Heart left ventricle (tissue), 16 donors: ENCODE measurements around the gene ITGA11. TPM values are rescaled to one million over a fixed set of nuclear protein-coding genes. Genes with fewer than 3 reads are reported as not detected.

ENCODE experiments used
- ATAC-seq, 4 donors: fragments of 200-7000 bp; cut with Tn5 transposase; one replicate each; pipeline ENCODE4 v1.9.1; 2020 to 2022; ENCODE audit warnings: moderate library complexity in 4 of 4, mild to moderate bottlenecking in 3 of 4, moderate number of reproducible peaks in 1 of 4
- DNase-seq, 5 donors: peaks; one replicate each; pipeline ENCODE4 v3.0.0-alpha.2; 2020
- H3K27ac ChIP-seq, 12 donors: fragments of 200-600 bp; sonication (generic) in 4 of 12; one replicate each; pipeline versions ENCODE4 v1.5.0 to v1.8.0; 2016 to 2022; ENCODE audit warnings: mild to moderate bottlenecking in 2 of 12
- H3K27me3 ChIP-seq, 9 donors: fragments of 200-600 bp; sonication (generic) in 2 of 9; one replicate each; pipeline versions ENCODE4 v1.5.1 to v1.8.0; 2016 to 2022; ENCODE audit warnings: mild to moderate bottlenecking in 3 of 9
- H3K36me3 ChIP-seq, 9 donors: fragments of 200-600 bp; sonication (generic) in 2 of 9; one replicate each; pipeline versions ENCODE4 v1.5.0 to v1.8.0; 2018 to 2022; ENCODE audit warnings: mild to moderate bottlenecking in 2 of 9
- H3K4me1 ChIP-seq, 12 donors: fragments of 200-600 bp; sonication (generic) in 4 of 12; one replicate each; pipeline versions ENCODE4 v1.5.0 to v1.8.0; 2016 to 2022; ENCODE audit warnings: mild to moderate bottlenecking in 3 of 12
- H3K4me3 ChIP-seq, 12 donors: fragments of 200-600 bp; sonication (generic) in 4 of 12; one replicate each; pipeline versions ENCODE4 v1.5.0 to v1.8.0; 2017 to 2022; ENCODE audit warnings: mild to moderate bottlenecking in 9 of 12, moderate library complexity in 4 of 12
- H3K9me3 ChIP-seq, 12 donors: fragments of 200-600 bp; sonication (generic) in 4 of 12; one replicate each; pipeline versions ENCODE4 v1.5.0 to v1.8.0; 2016 to 2022; ENCODE audit warnings: mild to moderate bottlenecking in 1 of 12
- POLR2A ChIP-seq, 2 donors: fragments of 450-650 bp; IDR thresholded peaks; one replicate each; pipeline ENCODE4 v1.6.1; 2017; ENCODE audit warnings: antibody characterized with exemption in 2 of 2, mild to moderate bottlenecking in 2 of 2, moderate library complexity in 2 of 2
- WGBS, 4 donors: extraction: QIAGEN DNeasy Blood & Tissue Kit in 2 of 4; methylation state at CpG; one replicate each; pipeline versions ENCODE4 v1.1.5 to v1.1.7; 2013 to 2018; 5-methylcytosine and 5-hydroxymethylcytosine counted together
- intact Hi-C, 10 donors: fragments of 100-400 bp; cut with DNase I; formaldehyde crosslinking; loops; one replicate each; pipeline versions ENCODE4 v1.11.1 to v1.14.2; 2022
- polyA plus RNA-seq, 2 donors: library from polyadenylated mRNA; stranded (reverse); fragments of 200-250 nt; gene quantifications; one replicate each; pipeline ENCODE4 v1.2.3, GENCODE V29; 2013
- total RNA-seq, 9 donors: library from RNA; depleted of rRNA in 2 of 9; stranded (reverse); fragments of >200 nt in 2 of 9; fragmentation: NEBNext Ultra II Directional in 3 of 9; extraction: Animal tissue kit (Norgen Biotek cat#: 25700) in 3 of 9; gene quantifications; one replicate each; pipeline versions ENCODE4 v1.1.0 to v1.2.4, GENCODE V29; 2016 to 2023
- TF ChIP-seq, protein P1 (sequence below), 12 donors: fragments of 200-600 bp; sonication (generic) in 4 of 12; IDR thresholded peaks; one replicate each; pipeline versions ENCODE4 v1.5.0 to v1.8.0; 2018 to 2022; ENCODE audit warnings: antibody characterized with exemption in 12 of 12, mild to moderate bottlenecking in 5 of 12
- donor health status: ischemic (EF 13 %, LVEDD 7.1; RV severe dilation, severe dysfunction).
- donor health status: healthy with polysubstance abuse.
- donor health status: DM: no; HTN: yes; CAD: no.
- donor health status: DM: no; HTN: no; CAD: no.
- donor health status: ischemic (EF 25% LVEDD 6.9; RV normal size, moderate dysfunction).
- donor health status: ischemic (EF 25% LVEDD 5.7; RV mildly dilated, moderate dysfunction).
- donor health status: healthy.
- donor health status: DM: yes; HTN: yes; CAD: no.
- donor health status: ischemic (EF 35%, LVEDD 5.7; RV mildly dilated, moderate dysfunction).
- donor health status: nonischemic (EF 11% LVEDD 7.7; RV severe dilation, severe dysfunction).
- donor health status: DM: yes; HTN: yes; CAD: no.
- donor health status: PGD.
- donor health status: ischemic (EF 29% LVEDD 5.4; RV normal size, mild dysfunction).
- donor health status: nonischemic (EF 23%, LVEDD 6.1; RV moderate dilation, normal function).

ITGA11 gene
- total and polyA plus RNA-seq, 11 donors: 2.1 to 35.5 (median 12.1) TPM

DNA sequence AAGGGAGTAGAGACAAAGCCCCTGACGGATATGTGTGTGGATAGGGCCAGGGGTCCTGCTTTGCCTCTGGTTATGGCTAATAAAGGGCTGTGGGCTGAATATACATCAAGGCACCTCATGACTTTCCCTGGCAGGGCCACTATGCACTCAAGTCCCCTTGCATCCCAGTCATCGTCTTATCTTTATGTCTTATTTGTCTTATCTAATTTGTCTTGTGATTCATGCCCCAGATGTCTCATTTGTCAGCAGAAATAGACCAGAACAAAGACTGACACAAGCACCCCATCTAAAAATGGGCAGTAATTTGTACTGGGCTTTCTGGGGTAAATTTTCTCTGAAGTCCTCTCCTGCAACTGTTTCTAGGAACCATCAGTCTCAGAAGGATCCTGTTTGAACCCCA is 68.6 kb downstream of the ITGA11 start:
- Histone ChIP-seq H3K36me3 (no peaks in the 10 kb centered on the region), H3K9me3 (no peaks in the 10 kb centered on the region), H3K4me1 (peaks cover 22 to 79% (median 60%) of the 10 kb centered on the region in 12 donors), H3K27me3 (no peaks in the 10 kb centered on the region), H3K4me3 (no peak overlapping the region), H3K27ac (peak overlapping the region; percentile 24 to 91 (median 86))
- ATAC-seq (no peak), DNase-seq (peak in 2 of 5 donors; percentile 1 to 16)
- WGBS, 4 donors: 80 to 86% (median 81%) methylated on average over 2 of the region's 2 CpGs
- TF ChIP-seq, protein P1, sequence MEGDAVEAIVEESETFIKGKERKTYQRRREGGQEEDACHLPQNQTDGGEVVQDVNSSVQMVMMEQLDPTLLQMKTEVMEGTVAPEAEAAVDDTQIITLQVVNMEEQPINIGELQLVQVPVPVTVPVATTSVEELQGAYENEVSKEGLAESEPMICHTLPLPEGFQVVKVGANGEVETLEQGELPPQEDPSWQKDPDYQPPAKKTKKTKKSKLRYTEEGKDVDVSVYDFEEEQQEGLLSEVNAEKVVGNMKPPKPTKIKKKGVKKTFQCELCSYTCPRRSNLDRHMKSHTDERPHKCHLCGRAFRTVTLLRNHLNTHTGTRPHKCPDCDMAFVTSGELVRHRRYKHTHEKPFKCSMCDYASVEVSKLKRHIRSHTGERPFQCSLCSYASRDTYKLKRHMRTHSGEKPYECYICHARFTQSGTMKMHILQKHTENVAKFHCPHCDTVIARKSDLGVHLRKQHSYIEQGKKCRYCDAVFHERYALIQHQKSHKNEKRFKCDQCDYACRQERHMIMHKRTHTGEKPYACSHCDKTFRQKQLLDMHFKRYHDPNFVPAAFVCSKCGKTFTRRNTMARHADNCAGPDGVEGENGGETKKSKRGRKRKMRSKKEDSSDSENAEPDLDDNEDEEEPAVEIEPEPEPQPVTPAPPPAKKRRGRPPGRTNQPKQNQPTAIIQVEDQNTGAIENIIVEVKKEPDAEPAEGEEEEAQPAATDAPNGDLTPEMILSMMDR (IDR thresholded peaks at IDR 0.05): no peak
- no peak for TF ChIP-seq POLR2A (IDR thresholded peaks at IDR 0.05)
- intact Hi-C loops: loop anchor here in 1 of 10 donors (10.0 kb wide), 1 partner anchor 49 kb away; no protein-coding TSS in a partner anchor

DNA sequence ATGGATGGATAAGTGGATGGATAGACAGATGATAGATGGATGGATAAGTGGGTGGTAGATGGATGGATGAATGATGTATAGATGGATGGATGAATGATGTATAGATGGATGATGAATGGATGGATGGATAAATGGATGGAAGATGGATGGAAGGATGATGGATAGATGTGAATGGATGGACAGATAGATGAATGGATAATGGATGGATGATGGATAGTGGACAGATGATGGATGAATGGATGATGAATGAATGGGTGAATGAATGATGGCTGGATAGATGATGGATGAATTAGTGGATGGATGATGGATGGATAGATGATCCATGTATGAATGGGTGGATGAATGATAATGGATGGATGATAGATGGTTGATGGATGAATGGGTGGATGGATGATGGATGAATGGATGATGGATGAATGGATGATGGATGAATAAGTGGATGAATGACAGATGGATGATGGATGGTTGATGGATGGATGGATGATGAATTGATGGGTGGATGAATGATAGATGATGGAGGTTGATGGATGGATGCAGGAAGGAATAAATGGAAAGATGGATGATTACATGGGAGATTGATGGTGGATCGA is 69.3 kb downstream of the ITGA11 start:
- intact Hi-C loops: loop anchor here in 1 of 10 donors (10.0 kb wide), 1 partner anchor 48 kb away; no protein-coding TSS in a partner anchor

DNA sequence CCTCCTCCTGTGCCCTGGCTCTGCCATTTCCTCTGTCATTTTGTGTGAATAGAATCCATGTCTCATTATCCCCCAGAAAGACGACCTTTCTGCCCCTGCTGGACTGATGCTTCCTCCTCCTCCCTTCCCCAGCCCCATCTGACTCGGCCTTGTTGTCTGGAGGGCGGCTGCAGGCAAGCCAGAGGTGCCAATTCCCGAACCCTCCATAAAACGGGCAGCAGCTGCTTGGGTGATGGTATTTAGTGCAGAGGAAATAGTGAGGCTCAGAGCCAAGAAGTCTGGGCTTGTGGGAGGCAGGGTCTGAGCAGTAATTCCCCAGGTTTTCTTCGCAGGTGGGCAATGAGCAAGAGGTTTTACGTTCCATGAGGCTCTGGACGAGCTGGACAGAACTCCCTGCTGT is 71.2 kb downstream of the ITGA11 start:
- DNase-seq: peak in 1 of 5 donors; percentile 2
- no peak overlapping the region for H3K4me3 ChIP-seq
- no peak overlapping the region for H3K27ac ChIP-seq
- TF ChIP-seq POLR2A (IDR thresholded peaks at IDR 0.05): no peak
- H3K27me3 ChIP-seq: no peaks in the 10 kb centered on the region
- WGBS, 4 donors: 57 to 75% (median 73%) methylated on average over 8 of the region's 8 CpGs
- H3K9me3 ChIP-seq: peaks cover 0 to 13% (median 0%) of the 10 kb centered on the region in 12 donors
- intact Hi-C loops: loop anchor here in 1 of 10 donors (10.0 kb wide), 1 partner anchor 46 kb away; no protein-coding TSS in a partner anchor
- H3K36me3 ChIP-seq: peaks cover 0 to 8% (median 0%) of the 10 kb centered on the region in 9 donors
- H3K4me1 ChIP-seq: peaks cover 10 to 54% (median 39%) of the 10 kb centered on the region in 12 donors
- no peak for ATAC-seq

More for the DNA sequence above, 69.3 kb downstream of the ITGA11 start:
- Histone ChIP-seq H3K4me3 (no peak overlapping the region), H3K9me3 (no peaks in the 10 kb centered on the region), H3K4me1 (peaks cover 18 to 72% (median 55%) of the 10 kb centered on the region in 12 donors), H3K27ac (peak overlapping the region in 2 of 12 donors; percentile 26 to 38), H3K36me3 (no peaks in the 10 kb centered on the region), H3K27me3 (no peaks in the 10 kb centered on the region)
- ATAC-seq (no peak), DNase-seq (no peak)
- TF ChIP-seq, protein P1 (IDR thresholded peaks at IDR 0.05): no peak
- no peak for TF ChIP-seq POLR2A (IDR thresholded peaks at IDR 0.05)
- 94 to 100% (median 98%) methylated on average over 1 of the region's 1 CpG for WGBS, 4 donors

DNA sequence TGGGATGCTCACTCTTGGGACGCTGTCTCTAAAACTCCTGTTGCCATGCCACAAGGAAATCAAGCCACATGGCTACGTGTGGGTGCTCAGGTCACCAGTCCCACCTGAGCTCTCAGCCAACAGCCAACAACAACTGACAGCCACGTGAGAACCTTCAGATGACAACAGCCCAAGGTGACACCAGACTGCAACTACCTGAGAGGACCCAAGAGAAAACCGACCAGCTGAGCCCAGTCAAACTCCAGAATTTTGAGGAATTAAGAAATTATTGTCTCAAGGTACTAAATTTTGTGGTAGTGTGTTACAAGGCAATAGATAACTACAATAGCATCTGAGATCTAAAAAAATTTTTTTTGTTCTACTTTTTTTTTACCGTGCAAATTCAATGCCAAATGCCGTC is 75.2 kb downstream of the ITGA11 start:
- no peaks in the 10 kb centered on the region for H3K27me3 ChIP-seq
- ATAC-seq (no peak), DNase-seq (peak in 1 of 5 donors; percentile 4)
- TF ChIP-seq, protein P1 (IDR thresholded peaks at IDR 0.05): no peak
- no peak for TF ChIP-seq POLR2A (IDR thresholded peaks at IDR 0.05)
- H3K4me3 ChIP-seq: no peak overlapping the region
- peaks cover 0 to 8% (median 0%) of the 10 kb centered on the region in 9 donors for H3K36me3 ChIP-seq
- intact Hi-C loops: no loop called here
- WGBS, 4 donors: 95 to 97% (median 95%) methylated on average over 6 of the region's 6 CpGs
- peaks cover 0 to 34% (median 22%) of the 10 kb centered on the region in 12 donors for H3K4me1 ChIP-seq
- H3K9me3 ChIP-seq: peaks cover 0 to 13% (median 0%) of the 10 kb centered on the region in 12 donors
- H3K27ac ChIP-seq: no peak overlapping the region
